ENCODE results near the gene PTPRT.
A peak's percentile ranks its signal among the peaks of the same experiment; 100 is the strongest.

The PTPRT gene

GRCh38 chr20:42493001-42493400, 696.7 kb downstream of the PTPRT start:
- no peaks in the 10 kb centered on the region for H3K36me3 ChIP-seq (ENCODE audit: control insufficient read depth in 2 of 2, insufficient read depth in 2 of 2, low read length in 2 of 2)
- no peak overlapping the region for H3K9ac ChIP-seq (ENCODE audit: low read depth in 1 of 2, low read length in 2 of 2)
- no peak overlapping the region for H3K27ac ChIP-seq (ENCODE audit: low read depth in 2 of 2, low read length in 2 of 2)
- no peaks in the 10 kb centered on the region for H3K4me1 ChIP-seq (ENCODE audit: control insufficient read depth in 2 of 2, insufficient read depth in 2 of 2, low read length in 2 of 2)
- no peaks in the 10 kb centered on the region for H3K27me3 ChIP-seq (ENCODE audit: control insufficient read depth in 2 of 2, insufficient read depth in 2 of 2, low read length in 2 of 2)
- H3K4me3 ChIP-seq (ENCODE audit: low read length in 2 of 2): no peak overlapping the region
- H3K9me3 ChIP-seq (ENCODE audit: control insufficient read depth in 2 of 2, low read length in 2 of 2): no peaks in the 10 kb centered on the region

- Histone ChIP-seq H3K36me3 (ENCODE audit: control insufficient read depth in 2 of 2, insufficient read depth in 2 of 2, low read length in 2 of 2) (no peaks in the 10 kb centered on the region), H3K4me3 (ENCODE audit: low read length in 2 of 2) (no peak overlapping the region), H3K27me3 (ENCODE audit: control insufficient read depth in 2 of 2, insufficient read depth in 2 of 2, low read length in 2 of 2) (no peaks in the 10 kb centered on the region)
These were observed 697.4 kb downstream of the PTPRT start for GRCh38 chr20:42492290-42492689.

GRCh38 chr20:42485556-42485955, 704.1 kb downstream of the PTPRT start:
- Histone ChIP-seq H3K4me1 (ENCODE audit: control insufficient read depth in 2 of 2, insufficient read depth in 2 of 2, low read length in 2 of 2) (no peaks in the 10 kb centered on the region), H3K36me3 (ENCODE audit: control insufficient read depth in 2 of 2, insufficient read depth in 2 of 2, low read length in 2 of 2) (no peaks in the 10 kb centered on the region), H3K9me3 (ENCODE audit: control insufficient read depth in 2 of 2, low read length in 2 of 2) (no peaks in the 10 kb centered on the region), H3K9ac (ENCODE audit: low read depth in 1 of 2, low read length in 2 of 2) (no peak overlapping the region), H3K4me3 (ENCODE audit: low read length in 2 of 2) (no peak overlapping the region), H3K27ac (ENCODE audit: low read depth in 2 of 2, low read length in 2 of 2) (no peak overlapping the region), H3K27me3 (ENCODE audit: control insufficient read depth in 2 of 2, insufficient read depth in 2 of 2, low read length in 2 of 2) (no peaks in the 10 kb centered on the region)

More at GRCh38 chr20:42492290-42492689, 697.4 kb downstream of the PTPRT start:
- H3K9ac ChIP-seq (ENCODE audit: low read depth in 1 of 2, low read length in 2 of 2): no peak overlapping the region
- H3K27ac ChIP-seq (ENCODE audit: low read depth in 2 of 2, low read length in 2 of 2): no peak overlapping the region
- H3K4me1 ChIP-seq (ENCODE audit: control insufficient read depth in 2 of 2, insufficient read depth in 2 of 2, low read length in 2 of 2): no peaks in the 10 kb centered on the region
- no peaks in the 10 kb centered on the region for H3K9me3 ChIP-seq (ENCODE audit: control insufficient read depth in 2 of 2, low read length in 2 of 2)

GRCh38 chr20:42484790-42485375, 704.8 kb downstream of the PTPRT start:
- H3K9ac ChIP-seq (ENCODE audit: low read depth in 1 of 2, low read length in 2 of 2): no peak overlapping the region
- no peaks in the 10 kb centered on the region for H3K27me3 ChIP-seq (ENCODE audit: control insufficient read depth in 2 of 2, insufficient read depth in 2 of 2, low read length in 2 of 2)
- no peak overlapping the region for H3K27ac ChIP-seq (ENCODE audit: low read depth in 2 of 2, low read length in 2 of 2)
- no peaks in the 10 kb centered on the region for H3K4me1 ChIP-seq (ENCODE audit: control insufficient read depth in 2 of 2, insufficient read depth in 2 of 2, low read length in 2 of 2)
- H3K4me3 ChIP-seq (ENCODE audit: low read length in 2 of 2): peak overlapping the region in 1 of 2 donors; percentile 9
- no peaks in the 10 kb centered on the region for H3K9me3 ChIP-seq (ENCODE audit: control insufficient read depth in 2 of 2, low read length in 2 of 2)
- no peaks in the 10 kb centered on the region for H3K36me3 ChIP-seq (ENCODE audit: control insufficient read depth in 2 of 2, insufficient read depth in 2 of 2, low read length in 2 of 2)

- no peak overlapping the region for H3K4me3 ChIP-seq (ENCODE audit: low read length in 2 of 2)
- H3K27ac ChIP-seq (ENCODE audit: low read depth in 2 of 2, low read length in 2 of 2): no peak overlapping the region
- H3K36me3 ChIP-seq (ENCODE audit: control insufficient read depth in 2 of 2, insufficient read depth in 2 of 2, low read length in 2 of 2): no peaks in the 10 kb centered on the region
These were observed 705.4 kb downstream of the PTPRT start for GRCh38 chr20:42484335-42484734.

GRCh38 chr20:42483730-42484303, 705.9 kb downstream of the PTPRT start:
- no peak overlapping the region for H3K27ac ChIP-seq (ENCODE audit: low read depth in 2 of 2, low read length in 2 of 2)
- no peaks in the 10 kb centered on the region for H3K36me3 ChIP-seq (ENCODE audit: control insufficient read depth in 2 of 2, insufficient read depth in 2 of 2, low read length in 2 of 2)
- no peak overlapping the region for H3K9ac ChIP-seq (ENCODE audit: low read depth in 1 of 2, low read length in 2 of 2)
- H3K4me3 ChIP-seq (ENCODE audit: low read length in 2 of 2): no peak overlapping the region
- no peaks in the 10 kb centered on the region for H3K9me3 ChIP-seq (ENCODE audit: control insufficient read depth in 2 of 2, low read length in 2 of 2)
- H3K27me3 ChIP-seq (ENCODE audit: control insufficient read depth in 2 of 2, insufficient read depth in 2 of 2, low read length in 2 of 2): no peaks in the 10 kb centered on the region
- H3K4me1 ChIP-seq (ENCODE audit: control insufficient read depth in 2 of 2, insufficient read depth in 2 of 2, low read length in 2 of 2): no peaks in the 10 kb centered on the region

More at GRCh38 chr20:42484335-42484734, 705.4 kb downstream of the PTPRT start:
- Histone ChIP-seq H3K9ac (ENCODE audit: low read depth in 1 of 2, low read length in 2 of 2) (no peak overlapping the region), H3K27me3 (ENCODE audit: control insufficient read depth in 2 of 2, insufficient read depth in 2 of 2, low read length in 2 of 2) (no peaks in the 10 kb centered on the region), H3K4me1 (ENCODE audit: control insufficient read depth in 2 of 2, insufficient read depth in 2 of 2, low read length in 2 of 2) (no peaks in the 10 kb centered on the region), H3K9me3 (ENCODE audit: control insufficient read depth in 2 of 2, low read length in 2 of 2) (no peaks in the 10 kb centered on the region)

GRCh38 chr20:42482808-42483207, 706.9 kb downstream of the PTPRT start:
- Histone ChIP-seq H3K4me3 (ENCODE audit: low read length in 2 of 2) (no peak overlapping the region), H3K9me3 (ENCODE audit: control insufficient read depth in 2 of 2, low read length in 2 of 2) (no peaks in the 10 kb centered on the region), H3K36me3 (ENCODE audit: control insufficient read depth in 2 of 2, insufficient read depth in 2 of 2, low read length in 2 of 2) (no peaks in the 10 kb centered on the region), H3K27me3 (ENCODE audit: control insufficient read depth in 2 of 2, insufficient read depth in 2 of 2, low read length in 2 of 2) (no peaks in the 10 kb centered on the region), H3K4me1 (ENCODE audit: control insufficient read depth in 2 of 2, insufficient read depth in 2 of 2, low read length in 2 of 2) (no peaks in the 10 kb centered on the region), H3K27ac (ENCODE audit: low read depth in 2 of 2, low read length in 2 of 2) (no peak overlapping the region), H3K9ac (ENCODE audit: low read depth in 1 of 2, low read length in 2 of 2) (no peak overlapping the region)

- Histone ChIP-seq H3K4me3 (ENCODE audit: low read length in 2 of 2) (no peak overlapping the region), H3K9me3 (ENCODE audit: control insufficient read depth in 2 of 2, low read length in 2 of 2) (no peaks in the 10 kb centered on the region), H3K9ac (ENCODE audit: low read depth in 1 of 2, low read length in 2 of 2) (no peak overlapping the region), H3K27ac (ENCODE audit: low read depth in 2 of 2, low read length in 2 of 2) (no peak overlapping the region), H3K27me3 (ENCODE audit: control insufficient read depth in 2 of 2, insufficient read depth in 2 of 2, low read length in 2 of 2) (no peaks in the 10 kb centered on the region), H3K36me3 (ENCODE audit: control insufficient read depth in 2 of 2, insufficient read depth in 2 of 2, low read length in 2 of 2) (no peaks in the 10 kb centered on the region), H3K4me1 (ENCODE audit: control insufficient read depth in 2 of 2, insufficient read depth in 2 of 2, low read length in 2 of 2) (no peaks in the 10 kb centered on the region)
These were observed 713.9 kb downstream of the PTPRT start for GRCh38 chr20:42475773-42476172.

- no peaks in the 10 kb centered on the region for H3K4me1 ChIP-seq (ENCODE audit: control insufficient read depth in 2 of 2, insufficient read depth in 2 of 2, low read length in 2 of 2)
- H3K36me3 ChIP-seq (ENCODE audit: control insufficient read depth in 2 of 2, insufficient read depth in 2 of 2, low read length in 2 of 2): no peaks in the 10 kb centered on the region
- H3K4me3 ChIP-seq (ENCODE audit: low read length in 2 of 2): no peak overlapping the region
- H3K27ac ChIP-seq (ENCODE audit: low read depth in 2 of 2, low read length in 2 of 2): no peak overlapping the region
- no peaks in the 10 kb centered on the region for H3K27me3 ChIP-seq (ENCODE audit: control insufficient read depth in 2 of 2, insufficient read depth in 2 of 2, low read length in 2 of 2)
- H3K9ac ChIP-seq (ENCODE audit: low read depth in 1 of 2, low read length in 2 of 2): no peak overlapping the region
- no peaks in the 10 kb centered on the region for H3K9me3 ChIP-seq (ENCODE audit: control insufficient read depth in 2 of 2, low read length in 2 of 2)
These were observed 715.1 kb downstream of the PTPRT start for GRCh38 chr20:42474646-42475045.

GRCh38 chr20:42472198-42472597, 717.5 kb downstream of the PTPRT start:
- Histone ChIP-seq H3K4me1 (ENCODE audit: control insufficient read depth in 2 of 2, insufficient read depth in 2 of 2, low read length in 2 of 2) (no peaks in the 10 kb centered on the region), H3K9me3 (ENCODE audit: control insufficient read depth in 2 of 2, low read length in 2 of 2) (no peaks in the 10 kb centered on the region), H3K27ac (ENCODE audit: low read depth in 2 of 2, low read length in 2 of 2) (no peak overlapping the region), H3K9ac (ENCODE audit: low read depth in 1 of 2, low read length in 2 of 2) (no peak overlapping the region), H3K4me3 (ENCODE audit: low read length in 2 of 2) (no peak overlapping the region), H3K36me3 (ENCODE audit: control insufficient read depth in 2 of 2, insufficient read depth in 2 of 2, low read length in 2 of 2) (no peaks in the 10 kb centered on the region), H3K27me3 (ENCODE audit: control insufficient read depth in 2 of 2, insufficient read depth in 2 of 2, low read length in 2 of 2) (no peaks in the 10 kb centered on the region)
